Medulla oblongata (tissue), 1 donor: ENCODE measurements around the gene GLUL.
"Not testable (repeated sequence)": the region's sequence is repeated elsewhere in the genome, so short reads cannot be mapped to it uniquely, and the experiment has no call there.

Experiments used
- DNase-seq: peaks from one replicate; pipeline ENCODE4 v3.0.0-alpha.2; 2015; ENCODE audit errors: extremely low spot score

Gene GLUL

GRCh38 chr1:182394055-182394775, 2.6 kb upstream of the GLUL start:
- peak; percentile 80 for DNase-seq

DNA sequence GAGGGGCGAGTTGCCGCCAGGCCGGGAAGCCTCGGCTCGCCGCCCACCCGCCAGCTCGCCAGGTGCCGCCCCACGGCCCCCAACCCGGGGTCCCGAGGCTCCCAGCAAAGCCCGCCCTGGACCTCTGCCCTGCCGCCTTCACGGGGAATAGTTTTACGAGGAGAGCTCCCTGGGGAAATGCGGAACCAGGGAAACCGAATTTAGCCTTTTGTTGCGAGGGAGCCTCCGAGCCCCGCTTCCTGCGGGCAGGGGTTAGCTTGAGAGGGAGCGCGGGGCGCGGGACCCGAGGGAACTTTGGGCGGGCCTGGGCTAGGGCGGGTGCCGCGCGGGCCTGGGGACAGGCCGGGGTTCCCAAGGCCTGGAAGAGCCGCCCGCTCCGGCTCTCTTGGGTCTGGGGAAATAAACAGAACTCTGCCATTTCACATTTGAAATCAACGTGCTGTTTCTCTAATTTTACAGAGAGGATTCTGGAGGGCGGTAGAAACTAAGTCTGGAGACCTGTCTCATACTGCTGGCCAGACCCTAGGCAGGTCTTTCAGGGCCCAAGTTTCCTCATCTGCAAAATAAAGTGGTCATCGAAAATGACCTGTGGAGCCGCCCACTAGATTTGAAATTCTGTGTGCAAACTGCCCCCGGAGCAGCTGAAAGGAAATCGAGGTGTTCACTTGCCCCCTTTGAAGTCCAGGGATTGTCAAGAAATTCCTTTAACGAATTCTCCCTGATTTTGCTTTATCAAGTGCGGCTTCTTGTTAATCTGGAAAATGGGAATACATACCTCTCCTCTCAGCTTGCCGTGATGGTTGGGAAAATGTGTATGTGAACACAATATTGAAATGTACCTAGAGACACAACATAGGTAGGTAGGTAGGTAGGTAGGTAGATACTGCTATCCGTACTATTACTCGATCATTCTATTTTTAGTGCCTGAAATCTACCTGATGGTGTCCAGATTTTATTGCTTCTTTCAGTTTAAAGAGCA, 749 bp upstream of the GLUL start:
- DNase-seq, result peak; percentile 64

DNA sequence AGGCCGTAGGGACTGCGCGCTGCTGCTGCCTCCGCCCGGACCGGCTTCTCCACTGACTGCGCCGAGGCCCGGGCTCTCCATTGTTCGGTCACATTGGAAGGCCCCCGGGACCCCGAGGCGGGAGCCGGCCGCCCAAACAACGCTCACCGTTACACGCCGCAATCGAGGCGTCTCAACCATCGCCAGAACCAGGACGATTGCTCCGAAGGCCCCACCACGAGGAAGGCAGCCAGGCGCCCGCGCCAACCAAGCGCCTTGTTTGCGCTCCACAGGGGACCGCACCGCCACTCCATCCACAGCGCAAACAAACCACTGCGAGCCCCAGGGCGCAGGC, 595 bp downstream of the GLUL start:
- no peak for DNase-seq

DNA sequence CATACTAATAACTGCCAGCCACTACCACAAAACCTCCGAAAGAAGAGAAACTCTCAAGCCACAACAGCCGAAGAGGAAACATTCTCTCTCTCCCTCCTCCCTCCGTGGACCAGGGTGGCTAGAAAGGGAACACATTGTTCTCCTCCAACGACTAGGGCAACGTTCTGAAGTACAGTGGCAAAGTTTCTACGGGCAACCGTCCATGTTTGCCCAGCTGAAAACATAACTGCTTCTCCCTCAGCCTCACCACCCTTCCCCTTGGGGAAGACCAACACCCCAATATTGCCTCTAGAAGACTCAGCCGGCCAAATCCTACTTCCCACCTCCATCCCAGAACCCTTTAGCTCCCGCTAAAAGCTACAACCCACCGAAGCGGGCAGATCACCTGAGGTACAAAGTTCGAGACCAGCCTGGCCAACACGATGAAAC, 2.0 kb downstream of the GLUL start:
- peak; percentile 78 for DNase-seq

DNA sequence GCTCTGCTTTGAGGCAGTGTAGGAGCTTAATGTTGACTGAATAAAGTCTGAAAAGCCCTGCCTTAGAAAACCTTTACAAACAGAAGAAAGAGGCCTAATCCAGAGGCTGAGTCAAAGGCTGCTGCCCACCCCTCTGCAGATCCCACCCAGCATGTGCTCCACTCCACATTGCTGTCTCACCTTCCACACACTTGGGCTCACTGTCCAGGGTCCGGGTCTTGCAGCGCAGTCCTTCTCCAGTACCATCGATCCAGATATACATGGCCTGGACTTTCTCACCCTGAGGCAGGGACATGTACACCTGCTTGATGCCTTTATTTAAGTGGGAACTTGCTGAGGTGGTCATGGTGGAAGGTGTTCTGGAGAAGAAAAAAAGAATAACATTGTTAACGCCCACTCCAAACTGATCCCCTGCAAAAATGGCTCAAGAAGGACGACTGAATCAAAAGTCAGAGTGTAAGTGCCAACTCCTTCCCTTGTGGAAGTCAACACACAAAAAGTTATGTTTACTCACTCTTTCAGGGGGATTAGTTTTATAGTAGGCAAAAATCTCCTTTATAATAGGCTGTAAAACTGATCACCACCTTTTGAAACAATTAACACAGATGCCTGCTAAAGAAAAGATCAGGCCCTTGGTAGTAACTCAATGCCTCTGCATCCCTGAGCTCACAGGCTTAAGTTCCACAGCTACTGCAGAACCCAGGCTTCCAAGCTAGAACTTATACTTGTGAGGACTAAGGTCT, 3.0 kb downstream of the GLUL start:
- DNase-seq, result peak; percentile 40

- DNase-seq, result peak; percentile 26
Measured at GRCh38 chr1:182387566-182387965, 4.0 kb downstream of the GLUL start.

DNA sequence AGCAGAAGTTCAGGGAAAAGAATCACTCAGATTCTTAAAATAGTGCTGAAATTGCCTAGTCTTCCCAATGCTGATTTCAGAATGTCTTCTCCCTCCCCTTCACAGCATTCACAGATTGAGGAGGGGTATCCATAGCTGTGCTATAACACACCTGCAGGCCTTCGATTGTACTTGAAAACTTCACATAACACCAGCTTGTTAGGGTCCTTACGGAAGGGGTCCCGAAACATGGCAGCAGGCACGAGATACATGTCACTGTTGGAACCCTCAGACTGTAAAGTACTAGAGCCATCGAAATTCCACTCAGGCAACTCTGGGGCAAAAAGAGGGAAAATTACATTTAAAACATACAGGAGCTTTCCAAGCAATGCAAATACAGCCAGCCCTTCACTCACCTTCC, 4.6 kb downstream of the GLUL start:
- no peak for DNase-seq

GRCh38 chr1:182385885-182386853, 5.4 kb downstream of the GLUL start:
- peak; percentile 44 for DNase-seq

GRCh38 chr1:182384387-182384960, 7.1 kb downstream of the GLUL start:
- no peak for DNase-seq

DNA sequence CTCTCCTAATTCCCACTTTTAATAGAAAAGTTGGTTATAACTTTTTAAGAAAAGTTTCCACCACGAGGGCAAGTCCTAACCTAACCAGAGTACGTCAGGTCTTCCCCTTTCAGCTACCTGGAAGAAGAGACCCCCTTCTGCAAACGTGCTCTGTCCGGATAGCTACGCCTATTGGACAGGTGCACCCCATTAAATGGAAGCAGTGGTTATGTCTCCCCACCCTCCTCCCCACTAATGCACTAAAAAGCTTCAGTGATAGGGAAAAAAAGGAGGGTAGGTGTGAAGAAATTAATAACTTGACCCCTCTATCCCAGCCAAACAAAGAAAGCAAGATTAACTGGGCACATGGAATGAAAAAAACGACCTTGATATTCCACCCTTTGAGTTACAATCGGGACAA, 7.7 kb downstream of the GLUL start:
- peak; percentile 22 for DNase-seq

- peak; percentile 34 for DNase-seq
Measured at GRCh38 chr1:182383037-182383661, 8.4 kb downstream of the GLUL start.

DNA sequence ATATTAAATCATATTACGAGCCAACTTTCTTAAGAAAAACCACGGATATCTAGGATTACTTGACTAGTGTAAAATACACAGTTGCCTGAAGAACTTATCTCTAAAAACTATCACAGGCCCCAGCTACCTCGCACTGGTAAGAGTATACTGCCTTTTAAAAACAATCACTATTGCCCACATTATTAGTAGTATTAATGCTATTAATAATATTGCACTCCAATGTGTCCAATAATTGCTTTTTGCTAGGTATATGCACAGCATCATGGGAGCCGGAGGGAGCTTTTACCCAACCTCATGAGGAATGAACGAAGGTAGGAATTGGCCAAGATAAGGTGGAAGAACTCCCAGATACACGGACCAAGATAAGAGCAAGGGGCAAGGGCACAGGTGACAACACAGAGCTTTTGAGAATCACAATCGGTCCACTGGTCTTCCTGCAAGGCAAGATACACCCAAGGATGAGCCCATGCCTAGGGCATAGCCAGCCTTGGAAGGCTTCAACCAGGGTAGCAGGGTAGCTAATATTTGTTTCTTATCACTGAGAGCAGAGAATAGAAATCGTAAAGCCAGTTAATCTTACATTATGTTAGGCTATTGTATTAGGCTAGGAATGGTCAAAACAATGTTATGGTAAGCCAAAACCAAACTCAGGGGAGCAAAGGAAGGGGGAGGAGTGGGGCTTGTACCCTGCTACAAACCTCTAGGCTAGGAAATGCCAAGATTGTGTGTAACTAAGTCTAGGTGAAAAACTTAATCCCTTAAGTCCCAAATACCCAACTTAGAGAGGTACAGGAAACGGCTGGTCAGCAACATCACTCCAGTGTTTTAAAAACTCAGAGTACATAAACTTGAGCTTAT, 9.4 kb downstream of the GLUL start:
- DNase-seq, result no peak

- DNase-seq, result no peak
Measured at GRCh38 chr1:182380199-182380598, 11.4 kb downstream of the GLUL start.

GRCh38 chr1:182379781-182380180, 11.8 kb downstream of the GLUL start:
- DNase-seq, result not testable (repeated sequence)

- no peak for DNase-seq
Measured at GRCh38 chr1:182376936-182377574, 14.5 kb downstream of the GLUL start.

GRCh38 chr1:182374101-182374834, 17.3 kb downstream of the GLUL start:
- DNase-seq, result no peak

- DNase-seq, result no peak
Measured at GRCh38 chr1:182370532-182370931, 21.1 kb downstream of the GLUL start.

GRCh38 chr1:182368903-182369302, 22.7 kb downstream of the GLUL start:
- no peak for DNase-seq
